Peyer's patch (tissue), 4 donors: ENCODE data around the gene PRODH.

Experiments
- CTCF ChIP-seq, 6 experiments: fragments of 450-650 bp in 4 of 6; fragments of 200-600 bp in 2 of 6; sonication (generic) in 1 of 6; IDR thresholded peaks; one replicate each; pipeline ENCODE4 v1.5.1; 2017 to 2019; ENCODE audit warnings: antibody characterized with exemption in 6 of 6, mild to moderate bottlenecking in 3 of 6, moderate library complexity in 1 of 6
- POLR2A ChIP-seq, 2 donors: fragments of 450-650 bp; IDR thresholded peaks; one replicate each; pipeline ENCODE4 v1.5.1; 2017; ENCODE audit warnings: antibody characterized with exemption in 2 of 2, mild to moderate bottlenecking in 2 of 2, moderate library complexity in 2 of 2

- no peak for TF ChIP-seq CTCF (IDR thresholded peaks at IDR 0.05)
- TF ChIP-seq POLR2A (IDR thresholded peaks at IDR 0.05) = no peak
Observed at GRCh38 chr22:18906896-18907295, 29.2 kb downstream of the PRODH start.
